CD14-positive monocyte (primary cell): ENCODE results near the gene ATXN2. TPM values are rescaled to one million over a fixed set of nuclear protein-coding genes. Genes with fewer than 3 reads are reported as not detected.

Source experiments
- DNase-seq, 3 donors: peaks; one replicate each; pipeline ENCODE4 v3.0.0-alpha.2; 2011 to 2022
- H2AFZ ChIP-seq: 2 replicates; pipeline ENCODE4 v1.6.0; 2012; ENCODE audit warnings: mild to moderate bottlenecking, low read depth, low read length, inconsistent platforms; ENCODE audit not compliant: insufficient read depth, poor library complexity, severe bottlenecking
- H3K27ac ChIP-seq, 2 donors: 1 replicate in 1 of 2; 2 replicates in 1 of 2; pipeline ENCODE4 v1.5.1; 2012 to 2013; ENCODE audit warnings: low read length in 2 of 2, control low read depth in 1 of 2, inconsistent platforms in 1 of 2, low read depth in 1 of 2, mild to moderate bottlenecking in 1 of 2
- H3K27me3 ChIP-seq, 2 donors: one replicate each; pipeline versions ENCODE4 v1.6.0 to v1.6.1; 2011 to 2013; ENCODE audit warnings: low read length in 2 of 2; ENCODE audit not compliant: control insufficient read depth in 2 of 2, insufficient read depth in 2 of 2
- H3K36me3 ChIP-seq, 2 donors: replicated peaks in 1 of 2; 1 replicate in 1 of 2; 2 replicates in 1 of 2; pipeline versions ENCODE4 v1.5.1 to v1.6.1; 2012 to 2013; ENCODE audit warnings: low read length in 2 of 2, control low read depth in 1 of 2, inconsistent platforms in 1 of 2, mild to moderate bottlenecking in 1 of 2; ENCODE audit not compliant: insufficient read depth in 2 of 2, control insufficient read depth in 1 of 2
- H3K4me1 ChIP-seq, 2 donors: 1 replicate in 1 of 2; 2 replicates in 1 of 2; pipeline versions ENCODE4 v1.5.1 to v1.6.1; 2012 to 2013; ENCODE audit warnings: low read length in 2 of 2, control low read depth in 1 of 2, inconsistent platforms in 1 of 2, mild to moderate bottlenecking in 1 of 2, moderate library complexity in 1 of 2; ENCODE audit not compliant: insufficient read depth in 2 of 2, control insufficient read depth in 1 of 2
- H3K4me2 ChIP-seq: replicated peaks from 2 replicates; pipeline ENCODE3; 2012; ENCODE audit warnings: low read length, moderate library complexity, mild to moderate bottlenecking; ENCODE audit not compliant: poor library complexity, severe bottlenecking; ENCODE audit errors: extremely low read depth
- H3K4me3 ChIP-seq, 3 experiments: fragments of 200-600 bp in 1 of 3; sonication (generic) in 1 of 3; replicated peaks in 1 of 3; 1 replicate in 2 of 3; 2 replicates in 1 of 3; pipeline ENCODE4 v1.5.1; 2011 to 2013; ENCODE audit warnings: low read length in 3 of 3, mild to moderate bottlenecking in 3 of 3, control low read depth in 2 of 3, low read depth in 2 of 3, inconsistent platforms in 1 of 3, moderate library complexity in 1 of 3
- H3K79me2 ChIP-seq: 2 replicates; pipeline ENCODE4 v1.6.0; 2012; ENCODE audit warnings: mild to moderate bottlenecking, control low read depth, inconsistent platforms, low read length, moderate library complexity; ENCODE audit not compliant: insufficient read depth
- H3K9ac ChIP-seq: 2 replicates; pipeline ENCODE4 v1.6.0; 2017; ENCODE audit warnings: low read length, mild to moderate bottlenecking; ENCODE audit not compliant: insufficient read depth, poor library complexity, severe bottlenecking
- H3K9me3 ChIP-seq, 2 donors: replicated peaks in 1 of 2; 1 replicate in 1 of 2; 2 replicates in 1 of 2; pipeline versions ENCODE4 v1.5.1 to v1.6.1; 2012 to 2013; ENCODE audit warnings: low read length in 2 of 2, control low read depth in 1 of 2; ENCODE audit not compliant: control insufficient read depth in 1 of 2, insufficient read depth in 1 of 2
- H4K20me1 ChIP-seq: 2 replicates; pipeline ENCODE4 v1.6.0; 2012; ENCODE audit warnings: mild to moderate bottlenecking, low read length, control low read depth, moderate library complexity; ENCODE audit not compliant: insufficient read depth
- H3K27ac Mint-ChIP-seq, 7 donors: one replicate each; pipeline ENCODE4 v1.8.0; 2020; ENCODE audit warnings: mild to moderate bottlenecking in 7 of 7, mixed read lengths in 7 of 7, moderate library complexity in 6 of 7, inconsistent platforms in 2 of 7
- H3K27me3 Mint-ChIP-seq, 3 donors: one replicate each; pipeline ENCODE4 v1.8.0; 2021 to 2022; ENCODE audit warnings: low read depth in 3 of 3, mild to moderate bottlenecking in 3 of 3, mixed read lengths in 3 of 3, moderate library complexity in 3 of 3, inconsistent platforms in 1 of 3
- H3K36me3 Mint-ChIP-seq, 2 donors: one replicate each; pipeline ENCODE4 v1.8.0; 2020; ENCODE audit warnings: mixed read lengths in 2 of 2, inconsistent platforms in 1 of 2, mild to moderate bottlenecking in 1 of 2
- H3K4me1 Mint-ChIP-seq: one replicate; pipeline ENCODE4 v1.8.0; 2020; ENCODE audit warnings: mild to moderate bottlenecking, mixed read lengths
- H3K4me3 Mint-ChIP-seq, 2 donors: one replicate each; pipeline ENCODE4 v1.8.0; 2020; ENCODE audit warnings: mild to moderate bottlenecking in 2 of 2, mixed read lengths in 2 of 2, moderate library complexity in 1 of 2
- H3K9me3 Mint-ChIP-seq, 7 donors: one replicate each; pipeline ENCODE4 v1.8.0; 2020 to 2022; ENCODE audit warnings: mixed read lengths in 7 of 7, mild to moderate bottlenecking in 6 of 7, moderate library complexity in 6 of 7, inconsistent platforms in 2 of 7
- WGBS: methylation state at CpG from one replicate; pipeline ENCODE4 v1.1.5; 2013; ENCODE audit warnings: missing lambda C conversion rate; ENCODE audit not compliant: insufficient coverage; 5-methylcytosine and 5-hydroxymethylcytosine counted together
- intact Hi-C, 2 donors: fragments of 100-400 bp; cut with micrococcal nuclease; formaldehyde crosslinking; loops; one replicate each; pipeline versions ENCODE4 v1.15.0 to v1.15.1; 2023
- polyA plus RNA-seq, 3 donors: library from polyadenylated mRNA; depleted of rRNA in 1 of 3; unstranded in 2 of 3; stranded (reverse) in 1 of 3; fragments of 300-500 nt in 2 of 3; fragments of >200 nt in 1 of 3; fragmentation: Illumina TruSeq in 2 of 3; gene quantifications; 1 replicate in 2 of 3; 2 replicates in 1 of 3; pipeline ENCODE4 v1.2.3, GENCODE V29; 2012 to 2021
- TF ChIP-seq, protein P1 (sequence below): fragments of 200-600 bp; IDR thresholded peaks from one replicate; pipeline ENCODE4 v1.8.0; 2022; ENCODE audit warnings: antibody characterized with exemption, mild to moderate bottlenecking

ATXN2 gene
- polyA plus RNA-seq, 3 donors: 4.3 to 28.8 (median 11.9) TPM

DNA sequence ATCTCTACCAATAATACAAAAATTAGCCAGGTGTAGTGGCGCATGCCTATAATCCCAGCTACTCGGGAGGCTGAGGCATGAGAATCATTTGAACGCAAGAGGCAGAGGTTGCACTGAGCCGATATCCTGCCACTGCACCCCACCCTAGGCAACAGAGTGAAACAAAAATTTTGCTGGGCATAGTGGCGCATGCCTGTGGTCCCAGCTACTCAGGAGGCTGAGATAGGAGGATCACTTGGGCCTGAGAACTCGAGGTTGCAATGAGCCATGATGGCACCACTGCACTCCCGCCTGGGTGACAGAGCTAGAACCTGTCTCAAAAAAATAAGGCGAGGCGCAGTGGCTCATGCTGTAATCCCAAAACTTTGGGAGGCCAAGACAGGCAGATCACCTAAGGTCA lies 9.5 kb downstream of the ATXN2 start:
- H3K36me3 Mint-ChIP-seq: peaks cover 2 to 9% of the 10 kb centered on the region in 2 donors
- Histone ChIP-seq H3K9me3 (no peaks in the 10 kb centered on the region), H3K9ac (no peak overlapping the region), H3K4me1 (peaks cover 0 to 3% of the 10 kb centered on the region in 2 donors), H3K27me3 (no peaks in the 10 kb centered on the region), H3K27ac (no peak overlapping the region), H3K4me3 (no peak overlapping the region), H3K4me2 (no peak overlapping the region), H3K79me2 (peaks cover 99% of the 10 kb centered on the region), H4K20me1 (peaks cover 100% of the 10 kb centered on the region), H2AFZ (no peak overlapping the region), H3K36me3 (peaks cover 0 to 7% of the 10 kb centered on the region in 2 donors)
- H3K27ac Mint-ChIP-seq: peak overlapping the region in 1 of 7 donors; percentile 32
- DNase-seq: no peak
- H3K4me1 Mint-ChIP-seq: peaks cover 6% of the 10 kb centered on the region
- no peak overlapping the region for H3K4me3 Mint-ChIP-seq
- TF ChIP-seq, protein P1, sequence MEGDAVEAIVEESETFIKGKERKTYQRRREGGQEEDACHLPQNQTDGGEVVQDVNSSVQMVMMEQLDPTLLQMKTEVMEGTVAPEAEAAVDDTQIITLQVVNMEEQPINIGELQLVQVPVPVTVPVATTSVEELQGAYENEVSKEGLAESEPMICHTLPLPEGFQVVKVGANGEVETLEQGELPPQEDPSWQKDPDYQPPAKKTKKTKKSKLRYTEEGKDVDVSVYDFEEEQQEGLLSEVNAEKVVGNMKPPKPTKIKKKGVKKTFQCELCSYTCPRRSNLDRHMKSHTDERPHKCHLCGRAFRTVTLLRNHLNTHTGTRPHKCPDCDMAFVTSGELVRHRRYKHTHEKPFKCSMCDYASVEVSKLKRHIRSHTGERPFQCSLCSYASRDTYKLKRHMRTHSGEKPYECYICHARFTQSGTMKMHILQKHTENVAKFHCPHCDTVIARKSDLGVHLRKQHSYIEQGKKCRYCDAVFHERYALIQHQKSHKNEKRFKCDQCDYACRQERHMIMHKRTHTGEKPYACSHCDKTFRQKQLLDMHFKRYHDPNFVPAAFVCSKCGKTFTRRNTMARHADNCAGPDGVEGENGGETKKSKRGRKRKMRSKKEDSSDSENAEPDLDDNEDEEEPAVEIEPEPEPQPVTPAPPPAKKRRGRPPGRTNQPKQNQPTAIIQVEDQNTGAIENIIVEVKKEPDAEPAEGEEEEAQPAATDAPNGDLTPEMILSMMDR: no peak
- over 99% methylated on average over 9 of the region's 9 CpGs for WGBS
- H3K27me3 Mint-ChIP-seq: no peaks in the 10 kb centered on the region
- intact Hi-C loops: no loop called here
- no peaks in the 10 kb centered on the region for H3K9me3 Mint-ChIP-seq

DNA sequence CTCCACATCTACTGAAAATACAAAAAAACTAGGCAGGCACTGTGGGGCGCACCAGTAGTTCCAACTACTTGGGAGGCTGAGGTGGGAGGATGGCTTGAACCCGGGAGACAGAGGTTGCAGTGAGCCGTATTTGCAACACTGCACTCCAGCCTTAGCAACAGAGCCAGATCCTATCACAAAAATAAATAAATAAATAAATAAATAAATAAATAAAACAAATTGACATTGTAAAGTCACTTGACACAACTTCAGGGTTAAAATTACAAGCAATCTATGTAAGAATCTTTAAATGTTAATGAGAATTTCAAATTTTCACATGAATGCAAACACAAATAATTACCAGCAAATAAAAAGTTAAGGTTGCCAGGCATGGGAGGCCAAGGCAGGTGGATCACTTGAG lies 11.1 kb downstream of the ATXN2 start:
- Histone ChIP-seq H3K4me1 (no peaks in the 10 kb centered on the region), H2AFZ (no peak overlapping the region), H3K27ac (no peak overlapping the region), H3K4me2 (no peak overlapping the region), H3K36me3 (peaks cover 0 to 7% of the 10 kb centered on the region in 2 donors), H3K4me3 (no peak overlapping the region), H4K20me1 (peaks cover 100% of the 10 kb centered on the region), H3K79me2 (peaks cover 99% of the 10 kb centered on the region), H3K9ac (no peak overlapping the region), H3K9me3 (no peaks in the 10 kb centered on the region), H3K27me3 (no peaks in the 10 kb centered on the region)
- TF ChIP-seq, protein P1: no peak
- H3K9me3 Mint-ChIP-seq: no peaks in the 10 kb centered on the region
- no peak overlapping the region for H3K27ac Mint-ChIP-seq
- DNase-seq: no peak
- no CpG with 5 or more reads among the region's 3 CpGs for WGBS
- no peaks in the 10 kb centered on the region for H3K27me3 Mint-ChIP-seq
- peaks cover 6% of the 10 kb centered on the region for H3K4me1 Mint-ChIP-seq
- peaks cover 2 to 9% of the 10 kb centered on the region in 2 donors for H3K36me3 Mint-ChIP-seq
- no peak overlapping the region for H3K4me3 Mint-ChIP-seq
- intact Hi-C loops: no loop called here
